ENCODE data around the gene TUBE1.
A peak's percentile ranks its signal among the peaks of the same experiment; 100 is the strongest.

The TUBE1 gene, protein sequence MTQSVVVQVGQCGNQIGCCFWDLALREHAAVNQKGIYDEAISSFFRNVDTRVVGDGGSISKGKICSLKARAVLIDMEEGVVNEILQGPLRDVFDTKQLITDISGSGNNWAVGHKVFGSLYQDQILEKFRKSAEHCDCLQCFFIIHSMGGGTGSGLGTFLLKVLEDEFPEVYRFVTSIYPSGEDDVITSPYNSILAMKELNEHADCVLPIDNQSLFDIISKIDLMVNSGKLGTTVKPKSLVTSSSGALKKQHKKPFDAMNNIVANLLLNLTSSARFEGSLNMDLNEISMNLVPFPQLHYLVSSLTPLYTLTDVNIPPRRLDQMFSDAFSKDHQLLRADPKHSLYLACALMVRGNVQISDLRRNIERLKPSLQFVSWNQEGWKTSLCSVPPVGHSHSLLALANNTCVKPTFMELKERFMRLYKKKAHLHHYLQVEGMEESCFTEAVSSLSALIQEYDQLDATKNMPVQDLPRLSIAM

DNA sequence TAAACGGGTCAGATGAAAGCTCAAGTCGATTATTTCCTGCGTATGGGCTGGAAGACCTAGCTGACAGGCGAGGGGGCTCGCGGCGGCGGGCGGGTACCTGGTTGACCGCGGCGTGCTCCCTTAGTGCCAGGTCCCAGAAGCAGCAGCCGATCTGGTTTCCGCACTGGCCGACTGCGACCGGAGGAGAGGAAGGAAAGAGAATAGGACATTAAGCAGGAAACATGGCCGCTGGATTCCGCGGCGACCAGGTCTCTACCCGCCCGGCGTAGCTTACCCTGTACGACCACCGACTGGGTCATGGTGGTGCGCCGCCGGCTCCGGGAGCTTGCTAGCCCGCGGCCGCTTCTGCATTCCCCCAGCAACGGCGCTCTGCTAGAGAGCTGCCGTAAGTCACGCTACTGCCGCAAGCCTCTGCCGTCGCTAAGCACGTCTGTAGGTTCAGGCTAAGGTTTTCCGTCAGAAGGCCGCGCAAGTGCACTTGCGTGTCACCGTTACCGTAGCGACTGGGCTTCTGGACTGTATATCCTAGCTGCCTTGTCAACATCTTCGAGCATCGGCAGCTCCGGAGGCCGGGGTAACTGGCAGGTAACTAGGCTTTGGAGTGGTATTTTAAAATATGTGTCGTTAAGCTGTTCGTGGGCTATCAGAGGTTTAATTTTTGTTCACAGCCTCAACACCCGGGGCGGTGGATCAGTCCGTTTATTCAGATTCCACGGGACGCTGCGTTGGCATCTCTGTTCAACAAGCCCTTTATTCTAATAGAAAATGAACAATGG lies at the start of gene TUBE1, which contains the start of gene FAM229B:
Gene TUBE1, minus strand, starts transcription at position 347 of the 776 bp plus-strand sequence. Its CDS starts 48 bp downstream, at position 299.
Gene FAM229B, plus strand, starts transcription at position 456 of the 776 bp plus-strand sequence. CDS start 11,693 bp downstream, outside the sequence.
- Histone ChIP-seq H3K36me3 (ENCODE audit: control insufficient read depth in 2 of 2, insufficient read depth in 2 of 2, low read length in 2 of 2) (no peaks in the 10 kb centered on the region), H3K27me3 (ENCODE audit: control insufficient read depth in 2 of 2, insufficient read depth in 2 of 2, low read length in 2 of 2) (no peaks in the 10 kb centered on the region), H3K27ac (ENCODE audit: low read depth in 2 of 2, low read length in 2 of 2) (peak within 1 kb of the TSS; percentile 68 to 74), H3K9ac (ENCODE audit: low read depth in 1 of 2, low read length in 2 of 2) (peak within 1 kb of the TSS; percentile 71 to 75), H3K4me1 (ENCODE audit: control insufficient read depth in 2 of 2, insufficient read depth in 2 of 2, low read length in 2 of 2) (peaks cover 3% of the 10 kb centered on the region in 2 donors), H3K4me3 (ENCODE audit: low read length in 2 of 2) (peak within 1 kb of the TSS; percentile 80 to 94), H3K9me3 (ENCODE audit: control insufficient read depth in 2 of 2, low read length in 2 of 2) (no peaks in the 10 kb centered on the region)

DNA sequence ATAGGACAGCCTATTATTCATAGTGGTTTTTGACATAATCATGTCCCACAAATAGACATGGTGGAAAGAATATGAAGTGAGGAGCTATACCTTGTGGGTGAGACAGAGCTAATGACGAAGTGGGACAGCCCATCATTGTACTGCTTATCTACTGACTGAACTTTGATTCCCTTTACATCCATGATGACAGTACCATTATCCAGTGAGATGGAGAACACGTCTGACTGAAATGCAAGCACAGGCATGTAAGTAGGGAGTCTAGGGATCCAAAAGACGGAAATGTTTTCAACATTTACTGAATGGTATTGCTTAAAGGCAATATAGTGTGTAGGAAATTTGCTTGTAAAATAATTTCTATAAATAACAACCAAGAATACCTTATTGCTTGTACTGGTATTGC lies 43.6 kb upstream of the TUBE1 start:
- Histone ChIP-seq H3K9ac (ENCODE audit: low read depth in 1 of 2, low read length in 2 of 2) (no peak overlapping the region), H3K4me3 (ENCODE audit: low read length in 2 of 2) (no peak overlapping the region), H3K4me1 (ENCODE audit: control insufficient read depth in 2 of 2, insufficient read depth in 2 of 2, low read length in 2 of 2) (no peaks in the 10 kb centered on the region), H3K27me3 (ENCODE audit: control insufficient read depth in 2 of 2, insufficient read depth in 2 of 2, low read length in 2 of 2) (no peaks in the 10 kb centered on the region), H3K36me3 (ENCODE audit: control insufficient read depth in 2 of 2, insufficient read depth in 2 of 2, low read length in 2 of 2) (peaks cover 0 to 6% of the 10 kb centered on the region in 2 donors), H3K9me3 (ENCODE audit: control insufficient read depth in 2 of 2, low read length in 2 of 2) (no peaks in the 10 kb centered on the region), H3K27ac (ENCODE audit: low read depth in 2 of 2, low read length in 2 of 2) (no peak overlapping the region)

DNA sequence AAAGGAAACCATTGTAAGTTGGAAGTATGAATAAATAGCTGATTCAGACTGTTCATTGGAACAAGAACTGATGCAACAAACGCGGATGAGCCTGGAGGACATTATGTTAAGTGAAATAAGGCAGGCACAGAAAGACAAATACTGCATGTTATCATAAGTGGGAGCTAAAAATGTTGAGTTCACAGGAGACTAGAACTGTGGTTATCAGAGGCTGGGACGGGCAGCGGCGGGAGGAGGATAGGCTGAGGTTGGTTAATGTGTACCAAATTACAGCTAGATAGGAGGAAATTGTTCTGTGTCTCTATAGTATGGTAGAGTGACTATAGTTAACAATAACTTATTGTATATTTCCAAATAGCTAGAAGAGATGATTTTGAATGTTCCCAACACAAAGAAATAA lies 40.9 kb upstream of the TUBE1 start:
- Histone ChIP-seq H3K9me3 (ENCODE audit: control insufficient read depth in 2 of 2, low read length in 2 of 2) (no peaks in the 10 kb centered on the region), H3K36me3 (ENCODE audit: control insufficient read depth in 2 of 2, insufficient read depth in 2 of 2, low read length in 2 of 2) (peaks cover 2 to 3% of the 10 kb centered on the region in 2 donors), H3K4me1 (ENCODE audit: control insufficient read depth in 2 of 2, insufficient read depth in 2 of 2, low read length in 2 of 2) (no peaks in the 10 kb centered on the region), H3K27me3 (ENCODE audit: control insufficient read depth in 2 of 2, insufficient read depth in 2 of 2, low read length in 2 of 2) (no peaks in the 10 kb centered on the region), H3K27ac (ENCODE audit: low read depth in 2 of 2, low read length in 2 of 2) (no peak overlapping the region), H3K4me3 (ENCODE audit: low read length in 2 of 2) (no peak overlapping the region), H3K9ac (ENCODE audit: low read depth in 1 of 2, low read length in 2 of 2) (no peak overlapping the region)

DNA sequence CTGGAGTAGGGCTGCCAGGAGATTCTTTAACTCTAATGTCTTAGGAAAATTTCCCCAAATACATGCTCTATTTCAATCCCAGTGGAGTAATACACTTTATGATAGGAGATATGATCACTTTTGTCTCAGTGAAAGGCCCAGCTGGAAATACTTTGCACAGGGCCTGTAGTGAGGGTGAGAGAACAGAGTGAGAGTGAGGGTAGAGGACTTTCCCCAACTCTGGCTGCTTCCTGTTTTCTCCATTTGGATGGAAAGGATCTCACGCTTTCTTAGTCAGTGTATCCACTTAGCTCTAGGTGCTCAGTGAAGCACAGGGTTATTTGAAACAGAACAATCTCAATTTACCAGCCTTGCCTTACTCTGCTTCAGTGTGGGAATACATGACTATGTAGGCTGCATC lies 36.7 kb upstream of the TUBE1 start:
- no peak overlapping the region for H3K4me3 ChIP-seq (ENCODE audit: low read length in 2 of 2)
- no peaks in the 10 kb centered on the region for H3K4me1 ChIP-seq (ENCODE audit: control insufficient read depth in 2 of 2, insufficient read depth in 2 of 2, low read length in 2 of 2)
- H3K27ac ChIP-seq (ENCODE audit: low read depth in 2 of 2, low read length in 2 of 2): no peak overlapping the region
- no peaks in the 10 kb centered on the region for H3K9me3 ChIP-seq (ENCODE audit: control insufficient read depth in 2 of 2, low read length in 2 of 2)
- H3K36me3 ChIP-seq (ENCODE audit: control insufficient read depth in 2 of 2, insufficient read depth in 2 of 2, low read length in 2 of 2): peaks cover 5% of the 10 kb centered on the region in 2 donors
- H3K9ac ChIP-seq (ENCODE audit: low read depth in 1 of 2, low read length in 2 of 2): no peak overlapping the region
- H3K27me3 ChIP-seq (ENCODE audit: control insufficient read depth in 2 of 2, insufficient read depth in 2 of 2, low read length in 2 of 2): no peaks in the 10 kb centered on the region

DNA sequence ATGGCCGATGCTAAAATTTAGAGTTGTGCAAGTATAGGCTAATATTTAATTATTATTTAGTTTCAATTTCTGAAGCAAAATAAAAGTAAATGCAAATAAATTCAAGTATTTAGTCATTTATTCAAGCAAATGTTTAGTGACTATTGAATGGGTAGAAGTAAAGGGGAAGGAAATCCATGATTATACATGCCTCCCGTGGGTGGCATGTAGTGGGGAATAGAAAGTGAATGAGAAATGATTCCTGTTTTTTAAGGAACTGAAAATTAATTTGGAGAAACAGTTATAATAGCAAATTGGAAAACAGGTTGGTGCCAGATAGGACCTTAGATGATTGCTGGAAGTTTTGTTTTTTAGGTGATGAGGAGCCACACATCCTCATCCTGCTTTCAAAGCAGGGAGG lies 35.5 kb upstream of the TUBE1 start:
- no peak overlapping the region for H3K27ac ChIP-seq (ENCODE audit: low read depth in 2 of 2, low read length in 2 of 2)
- H3K9me3 ChIP-seq (ENCODE audit: control insufficient read depth in 2 of 2, low read length in 2 of 2): no peaks in the 10 kb centered on the region
- no peaks in the 10 kb centered on the region for H3K27me3 ChIP-seq (ENCODE audit: control insufficient read depth in 2 of 2, insufficient read depth in 2 of 2, low read length in 2 of 2)
- H3K9ac ChIP-seq (ENCODE audit: low read depth in 1 of 2, low read length in 2 of 2): no peak overlapping the region
- no peaks in the 10 kb centered on the region for H3K4me1 ChIP-seq (ENCODE audit: control insufficient read depth in 2 of 2, insufficient read depth in 2 of 2, low read length in 2 of 2)
- H3K4me3 ChIP-seq (ENCODE audit: low read length in 2 of 2): no peak overlapping the region
- H3K36me3 ChIP-seq (ENCODE audit: control insufficient read depth in 2 of 2, insufficient read depth in 2 of 2, low read length in 2 of 2): peaks cover 5 to 7% of the 10 kb centered on the region in 2 donors

DNA sequence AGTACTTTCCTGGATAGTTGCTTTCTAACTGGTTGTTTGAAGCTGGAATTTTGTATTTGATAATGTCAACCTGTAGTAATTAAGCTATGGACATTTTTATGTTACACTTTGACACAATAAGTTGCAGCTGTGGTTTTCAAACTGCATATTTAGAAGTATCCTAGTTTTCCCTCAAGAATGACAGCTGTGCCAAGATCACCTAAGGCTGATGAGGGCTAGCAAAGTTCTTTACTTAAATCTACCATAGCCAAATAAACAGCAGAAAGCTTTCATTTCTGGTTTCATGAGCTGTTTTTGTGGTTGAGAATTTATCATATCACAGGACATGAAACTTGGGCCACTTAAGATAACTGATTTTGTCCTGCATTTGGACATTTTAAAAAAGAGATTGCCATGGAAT lies 30.8 kb upstream of the TUBE1 start:
- H3K4me1 ChIP-seq (ENCODE audit: control insufficient read depth in 2 of 2, insufficient read depth in 2 of 2, low read length in 2 of 2): no peaks in the 10 kb centered on the region
- peaks cover 2 to 4% of the 10 kb centered on the region in 2 donors for H3K36me3 ChIP-seq (ENCODE audit: control insufficient read depth in 2 of 2, insufficient read depth in 2 of 2, low read length in 2 of 2)
- no peak overlapping the region for H3K4me3 ChIP-seq (ENCODE audit: low read length in 2 of 2)
- H3K27ac ChIP-seq (ENCODE audit: low read depth in 2 of 2, low read length in 2 of 2): no peak overlapping the region
- H3K27me3 ChIP-seq (ENCODE audit: control insufficient read depth in 2 of 2, insufficient read depth in 2 of 2, low read length in 2 of 2): no peaks in the 10 kb centered on the region
- H3K9me3 ChIP-seq (ENCODE audit: control insufficient read depth in 2 of 2, low read length in 2 of 2): no peaks in the 10 kb centered on the region
- no peak overlapping the region for H3K9ac ChIP-seq (ENCODE audit: low read depth in 1 of 2, low read length in 2 of 2)

DNA sequence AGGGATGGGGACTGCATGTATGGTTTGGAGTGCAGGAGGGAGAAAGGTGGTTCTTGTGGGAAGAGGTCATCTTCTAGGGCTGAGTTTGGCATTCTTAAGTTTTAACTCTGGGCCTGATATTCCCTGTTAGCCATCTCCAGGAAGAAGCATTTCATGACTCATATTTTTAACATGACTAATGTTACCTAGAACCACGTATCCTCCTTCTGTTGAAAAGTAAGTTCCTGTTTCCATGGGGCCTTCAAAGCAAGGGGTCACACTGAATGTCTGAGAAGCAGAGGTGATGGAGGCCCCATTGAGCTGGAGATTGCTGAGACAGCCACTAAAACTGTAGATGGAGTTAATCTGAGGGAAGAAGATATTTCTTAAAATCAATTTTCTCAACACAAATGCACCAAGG lies 30.3 kb upstream of the TUBE1 start:
- Histone ChIP-seq H3K27ac (ENCODE audit: low read depth in 2 of 2, low read length in 2 of 2) (no peak overlapping the region), H3K9me3 (ENCODE audit: control insufficient read depth in 2 of 2, low read length in 2 of 2) (no peaks in the 10 kb centered on the region), H3K4me3 (ENCODE audit: low read length in 2 of 2) (no peak overlapping the region), H3K36me3 (ENCODE audit: control insufficient read depth in 2 of 2, insufficient read depth in 2 of 2, low read length in 2 of 2) (peaks cover 2 to 4% of the 10 kb centered on the region in 2 donors), H3K27me3 (ENCODE audit: control insufficient read depth in 2 of 2, insufficient read depth in 2 of 2, low read length in 2 of 2) (no peaks in the 10 kb centered on the region), H3K9ac (ENCODE audit: low read depth in 1 of 2, low read length in 2 of 2) (no peak overlapping the region), H3K4me1 (ENCODE audit: control insufficient read depth in 2 of 2, insufficient read depth in 2 of 2, low read length in 2 of 2) (no peaks in the 10 kb centered on the region)

DNA sequence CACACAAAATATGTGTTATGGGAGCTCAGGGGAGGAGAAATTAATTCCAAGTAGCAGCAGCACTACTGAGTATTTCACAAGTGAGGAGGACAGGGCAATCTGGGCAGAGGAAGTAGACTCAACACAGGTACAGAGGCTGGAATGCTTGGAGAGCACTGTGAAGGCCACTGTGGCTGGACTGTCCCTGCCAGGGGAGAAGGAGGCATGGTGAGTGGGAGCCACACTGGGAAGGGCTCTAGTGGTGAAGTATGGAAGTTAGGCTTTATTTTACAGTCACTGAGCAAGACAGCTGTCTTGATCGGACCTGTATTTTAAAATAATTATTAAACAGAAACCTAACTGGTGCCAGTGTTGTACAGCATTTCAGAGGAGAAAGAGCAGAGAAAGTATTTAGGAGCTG lies 28.9 kb upstream of the TUBE1 start:
- no peak overlapping the region for H3K27ac ChIP-seq (ENCODE audit: low read depth in 2 of 2, low read length in 2 of 2)
- no peak overlapping the region for H3K9ac ChIP-seq (ENCODE audit: low read depth in 1 of 2, low read length in 2 of 2)
- H3K27me3 ChIP-seq (ENCODE audit: control insufficient read depth in 2 of 2, insufficient read depth in 2 of 2, low read length in 2 of 2): no peaks in the 10 kb centered on the region
- H3K36me3 ChIP-seq (ENCODE audit: control insufficient read depth in 2 of 2, insufficient read depth in 2 of 2, low read length in 2 of 2): peaks cover 2 to 4% of the 10 kb centered on the region in 2 donors
- H3K9me3 ChIP-seq (ENCODE audit: control insufficient read depth in 2 of 2, low read length in 2 of 2): no peaks in the 10 kb centered on the region
- no peak overlapping the region for H3K4me3 ChIP-seq (ENCODE audit: low read length in 2 of 2)
- H3K4me1 ChIP-seq (ENCODE audit: control insufficient read depth in 2 of 2, insufficient read depth in 2 of 2, low read length in 2 of 2): no peaks in the 10 kb centered on the region

DNA sequence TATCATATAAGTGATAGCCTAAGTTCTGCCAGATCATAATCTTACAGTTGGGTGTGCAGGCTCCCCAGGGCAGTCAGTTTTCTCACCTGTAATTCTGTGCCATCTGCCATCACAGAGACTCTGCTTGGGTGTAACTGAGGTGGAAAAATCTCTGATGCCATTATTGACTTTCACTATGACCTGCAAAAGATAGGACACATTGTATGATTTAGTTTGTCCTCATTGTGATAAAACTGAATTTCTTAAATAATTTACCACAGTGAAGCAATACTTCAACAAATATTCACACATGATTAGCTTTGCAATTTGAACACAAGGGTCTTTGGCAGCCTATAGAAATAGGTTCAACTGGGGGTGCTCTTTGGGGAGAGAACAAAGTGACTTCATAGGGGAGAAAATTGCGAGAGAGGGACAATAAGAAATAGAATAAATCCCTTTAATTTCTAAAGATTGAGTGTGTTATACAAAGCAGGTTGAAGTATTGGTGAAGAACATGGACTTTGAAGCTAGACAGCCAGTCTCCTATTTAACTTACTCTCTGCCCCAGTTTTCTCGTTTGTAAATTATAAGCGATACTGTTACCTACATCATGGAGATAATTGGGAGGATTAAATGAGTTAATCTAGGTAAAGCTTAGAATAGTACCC lies 27.4 kb upstream of the TUBE1 start:
- no peaks in the 10 kb centered on the region for H3K4me1 ChIP-seq (ENCODE audit: control insufficient read depth in 2 of 2, insufficient read depth in 2 of 2, low read length in 2 of 2)
- no peak overlapping the region for H3K9ac ChIP-seq (ENCODE audit: low read depth in 1 of 2, low read length in 2 of 2)
- H3K4me3 ChIP-seq (ENCODE audit: low read length in 2 of 2): no peak overlapping the region
- H3K27me3 ChIP-seq (ENCODE audit: control insufficient read depth in 2 of 2, insufficient read depth in 2 of 2, low read length in 2 of 2): no peaks in the 10 kb centered on the region
- peaks cover 2 to 4% of the 10 kb centered on the region in 2 donors for H3K36me3 ChIP-seq (ENCODE audit: control insufficient read depth in 2 of 2, insufficient read depth in 2 of 2, low read length in 2 of 2)
- no peaks in the 10 kb centered on the region for H3K9me3 ChIP-seq (ENCODE audit: control insufficient read depth in 2 of 2, low read length in 2 of 2)
- H3K27ac ChIP-seq (ENCODE audit: low read depth in 2 of 2, low read length in 2 of 2): no peak overlapping the region

DNA sequence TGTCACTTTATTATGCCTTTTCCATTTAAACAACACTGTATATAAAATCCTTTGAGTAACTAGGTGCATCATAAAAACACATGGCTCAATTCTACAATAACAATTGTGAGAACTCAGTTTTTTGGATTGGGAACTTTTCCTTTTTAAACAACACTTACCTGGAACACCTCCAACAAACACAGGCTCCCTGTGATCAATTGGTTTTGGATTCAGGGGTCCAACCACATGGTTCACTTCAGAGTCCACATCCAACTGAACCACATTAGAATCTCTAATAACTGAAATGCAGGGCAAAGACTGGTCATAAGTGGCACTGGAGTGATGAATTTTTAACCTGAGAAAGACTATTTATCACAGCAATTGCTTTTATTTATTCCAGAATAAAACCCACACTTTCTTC lies 26.6 kb upstream of the TUBE1 start:
- no peak overlapping the region for H3K4me3 ChIP-seq (ENCODE audit: low read length in 2 of 2)
- H3K27ac ChIP-seq (ENCODE audit: low read depth in 2 of 2, low read length in 2 of 2): no peak overlapping the region
- H3K27me3 ChIP-seq (ENCODE audit: control insufficient read depth in 2 of 2, insufficient read depth in 2 of 2, low read length in 2 of 2): no peaks in the 10 kb centered on the region
- H3K4me1 ChIP-seq (ENCODE audit: control insufficient read depth in 2 of 2, insufficient read depth in 2 of 2, low read length in 2 of 2): no peaks in the 10 kb centered on the region
- H3K9me3 ChIP-seq (ENCODE audit: control insufficient read depth in 2 of 2, low read length in 2 of 2): no peaks in the 10 kb centered on the region
- H3K36me3 ChIP-seq (ENCODE audit: control insufficient read depth in 2 of 2, insufficient read depth in 2 of 2, low read length in 2 of 2): peaks cover 0 to 1% of the 10 kb centered on the region in 2 donors
- no peak overlapping the region for H3K9ac ChIP-seq (ENCODE audit: low read depth in 1 of 2, low read length in 2 of 2)
